ENCODE measurements around the gene C2orf49.
A peak's percentile ranks its signal among the peaks of the same experiment; 100 is the strongest.
"Not testable (repeated sequence)": the region's sequence is repeated elsewhere in the genome, so short reads cannot be mapped to it uniquely, and the experiment has no call there.

C2orf49 gene

GRCh38 chr2:105325389-105325963, 11.9 kb upstream of the C2orf49 start:
- Histone ChIP-seq H3K4me3 (no peak overlapping the region), H3K36me3 (peaks cover 0 to 6% (median 0%) of the 10 kb centered on the region in 3 donors), H3K4me1 (peaks cover 0 to 26% (median 22%) of the 10 kb centered on the region in 4 donors), H3K27me3 (no peaks in the 10 kb centered on the region), H3K27ac (no peak overlapping the region), H3K9me3 (no peaks in the 10 kb centered on the region)
- intact Hi-C loops (cut with DNase I; ENCODE audit: low total_unique reads) = no loop called here
- TF ChIP-seq, protein P1, sequence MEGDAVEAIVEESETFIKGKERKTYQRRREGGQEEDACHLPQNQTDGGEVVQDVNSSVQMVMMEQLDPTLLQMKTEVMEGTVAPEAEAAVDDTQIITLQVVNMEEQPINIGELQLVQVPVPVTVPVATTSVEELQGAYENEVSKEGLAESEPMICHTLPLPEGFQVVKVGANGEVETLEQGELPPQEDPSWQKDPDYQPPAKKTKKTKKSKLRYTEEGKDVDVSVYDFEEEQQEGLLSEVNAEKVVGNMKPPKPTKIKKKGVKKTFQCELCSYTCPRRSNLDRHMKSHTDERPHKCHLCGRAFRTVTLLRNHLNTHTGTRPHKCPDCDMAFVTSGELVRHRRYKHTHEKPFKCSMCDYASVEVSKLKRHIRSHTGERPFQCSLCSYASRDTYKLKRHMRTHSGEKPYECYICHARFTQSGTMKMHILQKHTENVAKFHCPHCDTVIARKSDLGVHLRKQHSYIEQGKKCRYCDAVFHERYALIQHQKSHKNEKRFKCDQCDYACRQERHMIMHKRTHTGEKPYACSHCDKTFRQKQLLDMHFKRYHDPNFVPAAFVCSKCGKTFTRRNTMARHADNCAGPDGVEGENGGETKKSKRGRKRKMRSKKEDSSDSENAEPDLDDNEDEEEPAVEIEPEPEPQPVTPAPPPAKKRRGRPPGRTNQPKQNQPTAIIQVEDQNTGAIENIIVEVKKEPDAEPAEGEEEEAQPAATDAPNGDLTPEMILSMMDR (IDR thresholded peaks at IDR 0.05) = no peak
- DNase-seq = no peak

DNA sequence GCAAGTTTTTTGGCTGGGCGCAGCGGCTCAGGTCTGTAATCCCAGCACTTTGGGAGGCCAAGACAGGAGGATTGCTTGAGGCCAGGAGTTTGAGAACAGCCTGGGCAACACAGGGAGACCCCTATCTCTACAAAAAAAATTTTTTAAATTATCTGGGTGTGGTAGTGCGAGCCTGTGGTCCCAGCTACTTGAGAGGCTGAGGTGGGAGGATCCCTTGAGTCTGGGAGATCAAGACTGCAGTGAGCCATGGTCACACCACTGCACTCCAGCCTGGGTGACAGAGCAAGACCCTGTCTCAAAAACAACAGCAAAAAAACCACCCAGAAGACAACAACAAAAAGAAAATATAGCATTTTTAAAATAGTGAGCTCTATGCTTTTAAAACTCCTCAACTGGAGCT, 10.1 kb upstream of the C2orf49 start:
- DNase-seq; H3K4me3 ChIP-seq; intact Hi-C loops (cut with DNase I; ENCODE audit: low total_unique reads); H3K9me3 ChIP-seq; H3K36me3 ChIP-seq; H3K27me3 ChIP-seq; H3K27ac ChIP-seq: not testable (repeated sequence)
- H3K4me1 ChIP-seq = peaks cover 0 to 30% (median 23%) of the 10 kb centered on the region in 4 donors

DNA sequence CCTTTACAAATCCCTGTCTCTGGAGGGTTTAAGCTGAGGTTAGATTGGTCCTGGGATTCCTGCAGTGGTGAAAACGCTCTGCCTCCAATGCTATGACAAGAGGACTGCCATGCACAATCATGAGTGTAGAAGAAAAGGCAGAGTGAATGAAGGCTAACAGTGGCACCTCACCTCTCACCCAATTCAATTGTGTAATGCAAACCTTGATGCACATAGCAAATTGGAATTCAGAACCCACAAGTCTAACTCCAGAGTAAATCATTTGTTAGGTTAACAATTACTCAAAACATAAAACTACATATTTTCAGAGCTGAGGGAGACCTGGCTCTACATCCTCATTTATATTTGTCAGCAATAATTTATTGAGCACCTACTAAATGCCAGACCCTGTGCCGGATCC, 9.7 kb upstream of the C2orf49 start:
- DNase-seq = no peak
- Histone ChIP-seq H3K27me3 (no peaks in the 10 kb centered on the region), H3K4me1 (peaks cover 0 to 30% (median 23%) of the 10 kb centered on the region in 4 donors), H3K4me3 (no peak overlapping the region), H3K9me3 (no peaks in the 10 kb centered on the region), H3K36me3 (peaks cover 0 to 6% (median 0%) of the 10 kb centered on the region in 3 donors), H3K27ac (peak overlapping the region; percentile 85 to 86)
- intact Hi-C loops (cut with DNase I; ENCODE audit: low total_unique reads) = no loop called here
- TF ChIP-seq, protein P1 (IDR thresholded peaks at IDR 0.05) = no peak

- no peaks in the 10 kb centered on the region for H3K9me3 ChIP-seq
- H3K4me1 ChIP-seq = peaks cover 0 to 30% (median 23%) of the 10 kb centered on the region in 4 donors
- TF ChIP-seq, protein P1 (IDR thresholded peaks at IDR 0.05) = no peak
- H3K36me3 ChIP-seq = peaks cover 0 to 6% (median 0%) of the 10 kb centered on the region in 3 donors
- peak overlapping the region; percentile 85 to 86 for H3K27ac ChIP-seq
- peak overlapping the region; percentile 74 to 91 for H3K4me3 ChIP-seq
- DNase-seq = peak; percentile 45 to 69
- intact Hi-C loops (cut with DNase I; ENCODE audit: low total_unique reads) = no loop called here
- H3K27me3 ChIP-seq = no peaks in the 10 kb centered on the region
Measured at GRCh38 chr2:105328281-105329196, 8.8 kb upstream of the C2orf49 start.

DNA sequence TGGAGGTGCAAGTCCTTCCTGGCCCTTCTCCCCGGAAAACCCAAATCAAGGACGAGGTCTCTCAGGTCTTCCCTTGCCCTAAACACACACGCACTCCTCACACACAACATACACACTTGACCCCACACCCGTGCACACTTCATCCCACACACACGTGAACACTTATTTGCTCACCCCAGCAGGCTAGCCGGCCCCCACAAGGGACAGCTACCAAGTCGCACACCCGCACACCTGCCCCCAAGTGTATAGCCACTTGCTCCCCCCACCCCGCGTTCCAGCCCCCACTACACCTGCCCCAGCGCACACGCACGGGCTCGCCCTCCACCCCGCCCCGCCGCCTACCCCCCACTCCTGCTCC, 8.2 kb upstream of the C2orf49 start:
- peak overlapping the region; percentile 74 to 91 for H3K4me3 ChIP-seq
- peak overlapping the region; percentile 85 to 86 for H3K27ac ChIP-seq
- peaks cover 0 to 30% (median 23%) of the 10 kb centered on the region in 4 donors for H3K4me1 ChIP-seq
- H3K27me3 ChIP-seq = no peaks in the 10 kb centered on the region
- TF ChIP-seq, protein P1 (IDR thresholded peaks at IDR 0.05) = no peak
- peaks cover 0 to 6% (median 0%) of the 10 kb centered on the region in 3 donors for H3K36me3 ChIP-seq
- DNase-seq = no peak
- intact Hi-C loops (cut with DNase I; ENCODE audit: low total_unique reads) = no loop called here
- no peaks in the 10 kb centered on the region for H3K9me3 ChIP-seq
